PC-9 (cell line): ENCODE data around the gene GTF2I. TPM values are rescaled to one million over a fixed set of nuclear protein-coding genes. Genes with fewer than 3 reads are reported as not detected.

Source experiments
- BruUV-seq: library from RNA; stranded (reverse); fragments of 400-500 nt; replicated peaks from 2 replicates; lab custom pipeline; 2021; lab: Mats Ljungman, UMichigan
- CTCF ChIA-PET: fragments of 300-600 bp; sonication (Branson Sonifier 250); formaldehyde crosslinking; loops from one replicate; lab custom pipeline; 2022; ENCODE audit warnings: antibody characterized with exemption; lab: Charles Lee
- POLR2A ChIA-PET: fragments of 300-600 bp; sonication (Branson Sonifier 250); formaldehyde crosslinking; loops from one replicate; lab custom pipeline; 2022; ENCODE audit warnings: antibody characterized with exemption; ENCODE audit not compliant: unreplicated experiment; lab: Charles Lee
- DNase-seq, 2 experiments: peaks; one replicate each; pipeline versions ENCODE4 v3.0.0 to v3.0.0-alpha.2; 2015 to 2022; ENCODE audit warnings: mixed read lengths in 1 of 2
- H2AFZ ChIP-seq: fragments of 200-600 bp; sonication (generic); 2 replicates; pipeline ENCODE4 v1.8.1; 2017; ENCODE audit warnings: antibody characterized with exemption
- H3F3A ChIP-seq: fragments of 200-600 bp; sonication (generic); 2 replicates; pipeline ENCODE4 v1.8.1; 2017; ENCODE audit warnings: antibody characterized with exemption, mild to moderate bottlenecking, low read depth; ENCODE audit not compliant: insufficient read depth
- H3K27ac ChIP-seq: fragments of 200-600 bp; sonication (generic); 2 replicates; pipeline ENCODE4 v1.6.1; 2016; ENCODE audit warnings: mixed run types
- H3K27me3 ChIP-seq: fragments of 200-600 bp; sonication (generic); 2 replicates; pipeline ENCODE4 v1.6.1; 2016; ENCODE audit warnings: low read depth, mixed run types; ENCODE audit not compliant: insufficient read depth
- H3K36me3 ChIP-seq: fragments of 200-600 bp; sonication (generic); 2 replicates; pipeline ENCODE4 v1.6.1; 2016; ENCODE audit warnings: low read depth, mixed run types
- H3K4me1 ChIP-seq: fragments of 200-600 bp; sonication (generic); replicated peaks from 2 replicates; pipeline ENCODE4 v1.6.1; 2016; ENCODE audit warnings: mixed run types; ENCODE audit not compliant: insufficient read depth
- H3K4me2 ChIP-seq: fragments of 200-600 bp; sonication (generic); 2 replicates; pipeline ENCODE4 v1.6.1; 2017; ENCODE audit warnings: mixed run types
- H3K4me3 ChIP-seq: fragments of 200-600 bp; sonication (generic); 2 replicates; pipeline ENCODE4 v1.6.1; 2016; ENCODE audit warnings: mixed run types
- H3K79me2 ChIP-seq: fragments of 200-600 bp; sonication (generic); 2 replicates; pipeline ENCODE4 v1.6.1; 2017; ENCODE audit warnings: low read depth, mixed run types
- H3K9me2 ChIP-seq: fragments of 200-600 bp; sonication (generic); 2 replicates; pipeline ENCODE4 v1.8.1; 2017; ENCODE audit warnings: mild to moderate bottlenecking; ENCODE audit not compliant: insufficient read depth
- H3K9me3 ChIP-seq: fragments of 200-600 bp; sonication (generic); 2 replicates; pipeline ENCODE4 v1.8.1; 2016; ENCODE audit warnings: low read depth; ENCODE audit not compliant: insufficient read depth
- H4K20me1 ChIP-seq: fragments of 200-600 bp; sonication (generic); 2 replicates; pipeline ENCODE4 v1.8.1; 2017; ENCODE audit not compliant: insufficient read depth
- EZH2 ChIP-seq: fragments of 200-600 bp; sonication (generic); IDR thresholded peaks from 2 replicates; pipeline ENCODE4 v1.8.0; 2017; ENCODE audit warnings: antibody characterized with exemption, low read depth
- intact Hi-C: fragments of 100-400 bp; cut with micrococcal nuclease; formaldehyde crosslinking; loops from one replicate; pipeline ENCODE4 v1.10.0; 2022; ENCODE audit not compliant: unreplicated experiment
- total RNA-seq: library from RNA; stranded (reverse); gene quantifications from 2 replicates; pipeline ENCODE4 v1.2.3, GENCODE V29; 2021
- TF ChIP-seq, protein P1 (sequence below): fragments of 200-600 bp; sonication (generic); conservative IDR thresholded peaks from 2 replicates; pipeline ENCODE4 v1.6.1; 2017; ENCODE audit warnings: mixed run types, antibody characterized with exemption, mild to moderate bottlenecking, moderate library complexity

GTF2I gene
- total RNA-seq, 1 experiment from 2014 or later = 364 TPM

DNA sequence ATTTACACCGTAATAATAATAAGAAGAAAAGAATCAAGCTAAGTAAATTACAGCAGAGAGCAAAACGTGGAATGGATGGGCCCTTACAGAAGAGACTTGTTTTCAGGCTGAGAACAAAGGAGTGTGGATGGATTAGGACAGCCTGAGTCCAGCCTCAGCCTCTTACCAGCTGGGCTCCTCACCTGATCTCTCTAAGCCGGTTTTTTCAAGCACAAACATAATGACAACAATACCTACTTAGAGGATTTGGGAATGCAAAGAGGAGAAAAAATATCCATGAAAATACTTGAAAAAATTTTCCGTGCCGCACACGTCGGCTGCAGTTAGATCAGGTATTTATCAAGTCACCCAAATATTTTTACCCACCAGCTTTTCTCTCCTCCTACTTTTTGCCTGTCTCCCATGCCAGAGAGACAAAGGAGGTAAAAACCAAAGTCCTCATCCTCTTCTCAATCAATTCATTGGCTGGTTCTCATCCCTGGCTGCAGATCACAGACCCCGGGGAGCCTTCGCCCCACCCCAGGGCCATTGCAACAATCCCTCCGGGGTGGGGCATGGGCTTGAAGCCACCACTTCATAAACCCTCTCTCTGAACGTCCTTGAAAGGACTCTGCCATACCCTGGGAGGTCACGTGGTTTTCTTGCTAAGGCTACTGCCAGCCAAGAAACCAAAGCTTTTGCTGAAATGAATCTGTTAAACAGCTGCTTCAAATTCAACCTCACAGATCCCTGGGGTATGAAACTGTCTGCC, 29.7 kb upstream of the GTF2I start:
- H3K27ac ChIP-seq = no peak overlapping the region
- H3K4me2 ChIP-seq = no peak overlapping the region
- H3K27me3 ChIP-seq = no peaks in the 10 kb centered on the region
- no TSS peak for BruUV-seq
- no peaks in the 10 kb centered on the region for H3K9me2 ChIP-seq
- no peaks in the 10 kb centered on the region for H3K4me1 ChIP-seq
- H4K20me1 ChIP-seq = no peaks in the 10 kb centered on the region
- ChIA-PET CTCF (interaction anchor here (0.5 to 0.9 kb wide), 3 partner anchors 20 to 31 kb away, joined by 3 read pairs; no protein-coding TSS in a partner anchor), POLR2A (no interaction called here)
- no peaks in the 10 kb centered on the region for H3K36me3 ChIP-seq
- intact Hi-C loops = no loop called here
- no peak for DNase-seq
- H3K9me3 ChIP-seq = no peaks in the 10 kb centered on the region
- H3F3A ChIP-seq = peaks cover 7% of the 10 kb centered on the region; the same call in 1 of the 2 replicates
- H3K79me2 ChIP-seq = no peaks in the 10 kb centered on the region
- no peak for TF ChIP-seq EZH2
- TF ChIP-seq, protein P1, sequence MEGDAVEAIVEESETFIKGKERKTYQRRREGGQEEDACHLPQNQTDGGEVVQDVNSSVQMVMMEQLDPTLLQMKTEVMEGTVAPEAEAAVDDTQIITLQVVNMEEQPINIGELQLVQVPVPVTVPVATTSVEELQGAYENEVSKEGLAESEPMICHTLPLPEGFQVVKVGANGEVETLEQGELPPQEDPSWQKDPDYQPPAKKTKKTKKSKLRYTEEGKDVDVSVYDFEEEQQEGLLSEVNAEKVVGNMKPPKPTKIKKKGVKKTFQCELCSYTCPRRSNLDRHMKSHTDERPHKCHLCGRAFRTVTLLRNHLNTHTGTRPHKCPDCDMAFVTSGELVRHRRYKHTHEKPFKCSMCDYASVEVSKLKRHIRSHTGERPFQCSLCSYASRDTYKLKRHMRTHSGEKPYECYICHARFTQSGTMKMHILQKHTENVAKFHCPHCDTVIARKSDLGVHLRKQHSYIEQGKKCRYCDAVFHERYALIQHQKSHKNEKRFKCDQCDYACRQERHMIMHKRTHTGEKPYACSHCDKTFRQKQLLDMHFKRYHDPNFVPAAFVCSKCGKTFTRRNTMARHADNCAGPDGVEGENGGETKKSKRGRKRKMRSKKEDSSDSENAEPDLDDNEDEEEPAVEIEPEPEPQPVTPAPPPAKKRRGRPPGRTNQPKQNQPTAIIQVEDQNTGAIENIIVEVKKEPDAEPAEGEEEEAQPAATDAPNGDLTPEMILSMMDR = no peak
- H2AFZ ChIP-seq = no peak overlapping the region
- H3K4me3 ChIP-seq = no peak overlapping the region

DNA sequence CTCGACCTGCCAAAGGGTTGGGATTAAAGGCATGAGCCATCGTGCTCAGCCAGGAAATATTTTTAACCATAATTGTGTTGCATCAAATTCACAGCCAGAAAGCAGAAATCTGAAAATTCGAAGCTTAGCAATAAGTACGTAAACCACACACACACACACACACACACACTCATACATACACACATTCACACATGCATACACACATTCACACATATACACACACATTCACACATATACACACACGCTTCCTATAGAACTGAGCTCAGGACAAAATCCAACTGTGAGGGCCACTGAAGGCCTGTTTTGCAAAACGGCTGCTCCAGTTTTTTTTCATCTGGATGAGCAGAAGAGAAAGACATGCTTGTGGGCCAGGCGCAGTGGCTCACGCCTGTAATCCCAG, 25.0 kb upstream of the GTF2I start:
- H3K9me3 ChIP-seq = no peaks in the 10 kb centered on the region
- no peak overlapping the region for H2AFZ ChIP-seq
- H3K4me3 ChIP-seq = no peak overlapping the region
- no peak for TF ChIP-seq EZH2
- TF ChIP-seq, protein P1 = no peak
- H3K4me2 ChIP-seq = no peak overlapping the region
- no peak for DNase-seq
- ChIA-PET CTCF (no interaction called here), POLR2A (no interaction called here)
- peaks cover 23% of the 10 kb centered on the region for H3F3A ChIP-seq
- H3K9me2 ChIP-seq = no peaks in the 10 kb centered on the region
- H3K36me3 ChIP-seq = no peaks in the 10 kb centered on the region
- peaks cover 27% of the 10 kb centered on the region for H3K4me1 ChIP-seq
- no peaks in the 10 kb centered on the region for H4K20me1 ChIP-seq
- intact Hi-C loops = no loop called here
- no TSS peak for BruUV-seq
- no peak overlapping the region for H3K27ac ChIP-seq
- no peaks in the 10 kb centered on the region for H3K79me2 ChIP-seq
- H3K27me3 ChIP-seq = no peaks in the 10 kb centered on the region

DNA sequence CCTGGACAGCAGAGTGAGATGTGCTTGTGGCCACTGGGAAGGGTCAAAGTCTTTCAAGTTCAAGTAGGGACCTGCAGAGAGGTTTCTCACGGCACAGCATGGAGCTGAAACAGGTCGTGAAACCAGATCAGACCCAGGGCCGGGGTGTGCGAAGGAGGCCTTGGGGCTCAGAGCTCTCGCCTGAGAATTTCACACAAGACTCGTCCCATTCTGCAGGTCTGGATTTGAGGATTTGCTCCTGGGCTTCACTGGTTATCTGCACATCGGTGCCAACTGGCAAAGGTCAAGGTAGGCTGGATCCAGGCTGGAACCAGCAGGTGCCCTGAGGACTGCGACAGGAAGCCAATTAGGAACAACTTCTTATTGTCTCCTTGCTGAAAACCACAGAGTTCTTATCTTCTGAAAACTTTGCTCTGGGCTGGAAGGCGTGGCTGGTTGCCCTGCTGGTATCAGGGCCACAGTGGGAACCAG, 24.0 kb upstream of the GTF2I start:
- ChIA-PET POLR2A (interaction anchor here (0.5 kb wide), 1 partner anchor 1650 kb away, joined by 3 read pairs; no protein-coding TSS in a partner anchor), CTCF (no interaction called here)
- Histone ChIP-seq H3K9me2 (no peaks in the 10 kb centered on the region), H3K4me3 (no peak overlapping the region), H3K27me3 (no peaks in the 10 kb centered on the region), H3K79me2 (no peaks in the 10 kb centered on the region), H3F3A (peaks cover 20% of the 10 kb centered on the region), H4K20me1 (no peaks in the 10 kb centered on the region), H3K27ac (peak overlapping the region; percentile 13; the same call in 1 of the 2 replicates), H3K9me3 (no peaks in the 10 kb centered on the region), H3K36me3 (no peaks in the 10 kb centered on the region), H2AFZ (no peak overlapping the region), H3K4me1 (peaks cover 32% of the 10 kb centered on the region), H3K4me2 (peak overlapping the region; percentile 54)
- peak; percentile 63 for DNase-seq
- TF ChIP-seq, protein P1 = no peak
- no peak for TF ChIP-seq EZH2
- no TSS peak for BruUV-seq
- intact Hi-C loops = no loop called here
